GM23338 (cell line): Measurements from ENCODE around the gene DPF3. TPM values are rescaled to one million over a fixed set of nuclear protein-coding genes. Genes with fewer than 3 reads are reported as not detected.

ENCODE experiments used
- ATAC-seq: fragments of 200-7000 bp; cut with Tn5 transposase; 3 replicates; pipeline ENCODE4 v1.9.1; 2020
- DNase-seq: peaks from one replicate; pipeline ENCODE4 v3.0.0-alpha.2; 2015; ENCODE audit warnings: low spot score
- H2AFZ ChIP-seq: fragments of 200-600 bp; sonication (generic); 2 replicates; pipeline ENCODE4 v1.8.0; 2016; ENCODE audit warnings: antibody characterized with exemption, mild to moderate bottlenecking, moderate library complexity
- H3F3A ChIP-seq: fragments of 200-600 bp; sonication (generic); replicated peaks from 2 replicates; pipeline ENCODE4 v1.8.0; 2017; ENCODE audit warnings: antibody characterized with exemption, mixed run types, low read depth
- H3K27ac ChIP-seq: fragments of 200-600 bp; sonication (generic); 2 replicates; pipeline ENCODE4 v1.6.1; 2016; ENCODE audit warnings: low read depth
- H3K27me3 ChIP-seq: fragments of 200-600 bp; sonication (generic); 2 replicates; pipeline ENCODE4 v1.8.0; 2016; ENCODE audit warnings: mild to moderate bottlenecking, mixed run types, moderate library complexity; ENCODE audit not compliant: insufficient read depth
- H3K36me3 ChIP-seq: fragments of 200-600 bp; sonication (generic); 2 replicates; pipeline ENCODE4 v1.8.0; 2016; ENCODE audit warnings: mild to moderate bottlenecking; ENCODE audit not compliant: insufficient read depth
- H3K4me1 ChIP-seq: fragments of 200-600 bp; sonication (generic); 2 replicates; pipeline ENCODE4 v1.8.0; 2016; ENCODE audit warnings: mild to moderate bottlenecking, moderate library complexity; ENCODE audit not compliant: insufficient read depth
- H3K4me2 ChIP-seq: fragments of 200-600 bp; sonication (generic); 2 replicates; pipeline ENCODE4 v1.7.1; 2017; ENCODE audit warnings: mixed run types
- H3K4me3 ChIP-seq: fragments of 200-600 bp; sonication (generic); 2 replicates; pipeline ENCODE4 v1.6.1; 2016; ENCODE audit warnings: mixed run types
- H3K79me2 ChIP-seq: fragments of 200-600 bp; sonication (generic); replicated peaks from 2 replicates; pipeline ENCODE4 v1.8.0; 2017; ENCODE audit warnings: mild to moderate bottlenecking; ENCODE audit not compliant: insufficient read depth
- H3K9me2 ChIP-seq: fragments of 200-600 bp; sonication (generic); 2 replicates; pipeline ENCODE4 v1.8.0; 2017; ENCODE audit not compliant: insufficient read depth
- H4K20me1 ChIP-seq: fragments of 200-600 bp; sonication (generic); replicated peaks from 2 replicates; pipeline ENCODE4 v1.8.0; 2017; ENCODE audit warnings: mild to moderate bottlenecking; ENCODE audit not compliant: insufficient read depth
- H3K27ac Mint-ChIP-seq: 2 replicates; pipeline ENCODE4 v1.8.0; 2020; ENCODE audit warnings: inconsistent platforms, mild to moderate bottlenecking, moderate library complexity, mixed read lengths
- H3K27me3 Mint-ChIP-seq: 3 replicates; pipeline ENCODE4 v1.8.0; 2022; ENCODE audit warnings: low read depth, mild to moderate bottlenecking, moderate library complexity, mixed read lengths, inconsistent platforms; ENCODE audit not compliant: insufficient read depth, poor library complexity
- H3K36me3 Mint-ChIP-seq: 3 replicates; pipeline ENCODE4 v1.8.0; 2021; ENCODE audit warnings: low read depth, mild to moderate bottlenecking, inconsistent platforms, moderate library complexity, mixed read lengths
- H3K4me1 Mint-ChIP-seq: 3 replicates; pipeline ENCODE4 v1.8.0; 2020; ENCODE audit warnings: mild to moderate bottlenecking, inconsistent platforms, mixed read lengths
- H3K4me3 Mint-ChIP-seq: 3 replicates; pipeline ENCODE4 v1.8.0; 2021; ENCODE audit warnings: moderate library complexity, mild to moderate bottlenecking, inconsistent platforms, mixed read lengths
- H3K9me3 Mint-ChIP-seq: 3 replicates; pipeline ENCODE4 v1.8.0; 2020; ENCODE audit warnings: moderate library complexity, mild to moderate bottlenecking, inconsistent platforms, mixed read lengths
- CREB1 ChIP-seq: fragments of 250-450 bp; sonication (Bioruptor Pico); IDR thresholded peaks from 2 replicates; pipeline ENCODE4 v1.5.0; 2020; ENCODE audit warnings: low read depth, mild to moderate bottlenecking, moderate library complexity
- CTCF ChIP-seq, 2 experiments: fragments of 200-600 bp in 1 of 2; sonication (generic) in 1 of 2; conservative IDR thresholded peaks; 2 replicates each; pipeline versions ENCODE4 v1.5.1 to v1.6.1; 2016 to 2017; ENCODE audit warnings: antibody characterized with exemption in 2 of 2, low read depth in 2 of 2, mild to moderate bottlenecking in 2 of 2, moderate library complexity in 1 of 2
- ETS1 ChIP-seq: IDR thresholded peaks from 2 replicates; pipeline ENCODE4 v1.6.1; 2016; ENCODE audit warnings: antibody characterized with exemption
- EZH2 ChIP-seq: fragments of 200-600 bp; sonication (generic); IDR thresholded peaks from one replicate; pipeline ENCODE4 v1.8.0; 2017; ENCODE audit warnings: antibody characterized with exemption, mild to moderate bottlenecking, low read depth; ENCODE audit not compliant: unreplicated experiment
- JUNB ChIP-seq: IDR thresholded peaks from one replicate; pipeline ENCODE4 v1.6.1; 2016; ENCODE audit warnings: antibody characterized with exemption; ENCODE audit not compliant: unreplicated experiment
- NANOG ChIP-seq: IDR thresholded peaks from 2 replicates; pipeline ENCODE4 v1.6.1; 2016; ENCODE audit warnings: antibody characterized with exemption, borderline replicate concordance
- POLR2AphosphoS5 ChIP-seq: IDR thresholded peaks from 2 replicates; pipeline ENCODE4 v1.6.1; 2016; ENCODE audit warnings: antibody characterized with exemption, low read depth
- REST ChIP-seq: IDR thresholded peaks from one replicate; pipeline ENCODE4 v1.6.1; 2018; ENCODE audit warnings: antibody characterized with exemption; ENCODE audit not compliant: unreplicated experiment
- STAT1 ChIP-seq: IDR thresholded peaks from one replicate; pipeline ENCODE4 v1.6.1; 2016; ENCODE audit warnings: antibody characterized with exemption; ENCODE audit not compliant: unreplicated experiment
- ZNF114 ChIP-seq: fragments of 250-450 bp; sonication (Bioruptor Pico); IDR thresholded peaks from 2 replicates; pipeline ENCODE4 v1.5.0; 2020; ENCODE audit warnings: mild to moderate bottlenecking, moderate library complexity
- ZNF331 ChIP-seq: fragments of 250-450 bp; sonication (Bioruptor Pico); IDR thresholded peaks from 2 replicates; pipeline ENCODE4 v1.5.0; 2020; ENCODE audit warnings: low read depth, mild to moderate bottlenecking, moderate library complexity
- polyA plus RNA-seq: library from polyadenylated mRNA; unstranded; fragments of >200 nt; fragmentation: Nextera tagmentation; extraction: Ambion mirVana; gene quantifications from 2 replicates; pipeline ENCODE4 v1.2.1, GENCODE V29; 2016
- total RNA-seq: library from RNA; depleted of rRNA; stranded (reverse); fragments of >200 nt; shearing (Covaris generic); gene quantifications from 2 replicates; pipeline ENCODE4 v1.2.3, GENCODE V29; 2014

The DPF3 gene
- total and polyA plus RNA-seq, 2 experiments from 2014 or later = 0.18 to 1.0 TPM

- Histone ChIP-seq H3K4me2 (no peak overlapping the region), H3K36me3 (no peaks in the 10 kb centered on the region), H3K9me2 (no peaks in the 10 kb centered on the region), H3F3A (no peaks in the 10 kb centered on the region), H3K27me3 (no peaks in the 10 kb centered on the region), H3K27ac (no peak overlapping the region), H3K4me1 (no peaks in the 10 kb centered on the region), H2AFZ (no peak overlapping the region), H3K79me2 (no peaks in the 10 kb centered on the region), H4K20me1 (no peaks in the 10 kb centered on the region), H3K4me3 (no peak overlapping the region)
- no peaks in the 10 kb centered on the region for H3K4me1 Mint-ChIP-seq
- H3K4me3 Mint-ChIP-seq = no peak overlapping the region
- no peaks in the 10 kb centered on the region for H3K36me3 Mint-ChIP-seq
- ATAC-seq (no peak), DNase-seq (no peak)
- no peaks in the 10 kb centered on the region for H3K9me3 Mint-ChIP-seq
- no peaks in the 10 kb centered on the region for H3K27me3 Mint-ChIP-seq
- H3K27ac Mint-ChIP-seq = no peak overlapping the region
- TF ChIP-seq POLR2AphosphoS5 = no peak
These were observed 240.9 kb downstream of the DPF3 start for GRCh38 chr14:72653026-72653425.

- Mint-ChIP-seq H3K36me3 (no peaks in the 10 kb centered on the region), H3K4me1 (no peaks in the 10 kb centered on the region), H3K9me3 (no peaks in the 10 kb centered on the region), H3K27me3 (no peaks in the 10 kb centered on the region), H3K4me3 (no peak overlapping the region), H3K27ac (no peak overlapping the region)
- Histone ChIP-seq H3K4me2 (no peak overlapping the region), H3K9me2 (no peaks in the 10 kb centered on the region), H3K4me1 (no peaks in the 10 kb centered on the region), H2AFZ (no peak overlapping the region), H3K36me3 (no peaks in the 10 kb centered on the region), H3K4me3 (no peak overlapping the region), H3K27ac (no peak overlapping the region), H3F3A (no peaks in the 10 kb centered on the region), H3K79me2 (no peaks in the 10 kb centered on the region), H4K20me1 (no peaks in the 10 kb centered on the region), H3K27me3 (no peaks in the 10 kb centered on the region)
- ATAC-seq (no peak), DNase-seq (no peak)
- no peak for TF ChIP-seq NANOG
- no peak for TF ChIP-seq ZNF331
- no peak for TF ChIP-seq ETS1
- no peak for TF ChIP-seq STAT1
- no peak for TF ChIP-seq ZNF114
- no peak for TF ChIP-seq POLR2AphosphoS5
- TF ChIP-seq CREB1 (CRISPR knock-in tag) = no peak
- TF ChIP-seq EZH2 = no peak
- TF ChIP-seq REST = no peak
- TF ChIP-seq CTCF (conservative IDR thresholded peaks at IDR 0.05; ENCODE audit: low read depth in 2 of 2) = no peak
- TF ChIP-seq JUNB = no peak
These were observed 241.7 kb downstream of the DPF3 start for GRCh38 chr14:72652179-72652578.
